GM15510 (cell line): ENCODE data around the gene GH2.
"Not testable (repeated sequence)": the region's sequence is repeated elsewhere in the genome, so short reads cannot be mapped to it uniquely, and the experiment has no call there.

ENCODE experiments used
- POLR2A ChIP-seq: IDR thresholded peaks from 3 replicates; pipeline ENCODE4 v1.6.1; 2011; ENCODE audit warnings: borderline replicate concordance; ENCODE audit not compliant: insufficient read length; ENCODE audit errors: extremely low read depth

Gene GH2

DNA sequence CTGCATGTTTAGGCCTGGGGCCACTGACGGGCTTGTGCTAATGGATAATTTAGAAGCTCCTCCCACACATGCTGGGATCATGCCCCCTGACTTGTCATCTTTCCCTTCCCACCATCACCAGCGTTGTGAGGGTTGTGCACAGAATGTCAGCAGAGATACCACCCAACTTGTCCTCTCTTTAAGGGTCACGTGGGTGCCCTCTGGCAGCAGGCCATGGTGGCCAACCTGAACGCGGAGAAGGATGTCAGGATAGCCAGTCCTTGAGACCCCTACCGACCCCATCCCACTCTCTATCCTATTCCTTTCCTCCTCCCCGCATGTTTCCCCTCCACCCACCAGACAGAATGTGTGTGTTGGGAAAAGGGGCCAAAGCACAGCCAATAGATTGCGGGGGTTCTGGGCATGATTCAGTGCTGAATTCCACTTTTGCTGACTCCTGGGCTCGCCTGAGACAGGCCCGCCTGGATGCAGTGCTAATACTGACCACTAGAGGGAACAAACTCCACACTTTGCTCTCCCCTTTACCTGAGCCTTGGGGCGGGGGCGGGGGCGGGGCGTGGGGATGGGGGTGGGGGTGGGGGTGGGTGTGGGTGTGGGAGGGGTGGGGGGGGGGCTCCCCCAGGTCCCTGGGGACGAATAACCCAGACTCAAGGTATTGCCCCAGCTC, at the start of gene GH2:
GH2 (minus strand) TSS at position 10 of the 667 bp plus-strand sequence. CDS start 143 bp downstream, outside the sequence.
- no peak for TF ChIP-seq POLR2A

GRCh38 chr17:63930951-63931575, 49.3 kb upstream of the GH2 start:
- peak; percentile 25 for TF ChIP-seq POLR2A

DNA sequence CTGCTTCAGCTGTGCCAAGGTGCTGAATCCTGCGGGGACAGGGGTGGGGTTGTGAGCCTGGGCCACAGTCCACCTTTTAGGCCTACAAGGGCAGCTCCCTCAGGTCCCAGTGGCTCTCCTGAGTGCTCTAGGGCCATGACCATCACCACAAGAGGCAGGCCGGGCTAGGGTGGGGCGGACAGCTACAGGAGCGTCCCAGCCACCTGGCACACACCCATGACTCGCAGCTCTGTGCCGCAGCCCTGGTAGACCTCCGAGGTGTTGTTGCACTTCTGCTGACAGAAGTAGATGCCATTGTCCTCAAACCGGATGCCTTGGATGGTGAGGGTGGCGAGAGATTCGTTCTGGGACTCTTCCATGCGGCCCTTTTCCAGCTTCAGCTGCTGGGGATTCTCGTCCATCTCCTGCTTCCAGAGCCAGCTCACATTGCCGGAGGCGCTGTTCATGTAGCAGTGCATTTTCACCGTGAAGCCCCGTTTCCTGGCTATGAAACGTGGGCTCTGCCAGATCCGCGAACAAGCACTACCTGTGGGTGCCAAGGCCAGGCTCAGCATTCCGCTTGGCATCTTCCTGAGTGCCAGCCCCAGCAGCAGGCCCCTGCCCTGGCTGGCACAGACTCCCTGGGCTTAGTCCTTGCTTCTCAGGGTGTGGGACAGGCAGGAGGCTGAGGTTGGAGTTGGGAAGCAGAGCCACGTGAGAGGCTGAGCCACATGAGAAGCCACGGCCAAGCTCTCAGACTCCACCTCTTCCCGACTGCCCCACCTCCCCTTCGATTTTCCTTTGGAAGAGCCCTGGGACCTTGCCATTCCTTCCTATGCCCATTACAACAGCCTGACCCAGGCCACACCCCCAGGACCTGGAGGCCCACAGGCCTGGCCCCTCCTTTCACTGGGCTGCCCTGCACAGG, 48.4 kb upstream of the GH2 start:
- no peak for TF ChIP-seq POLR2A

- TF ChIP-seq POLR2A = no peak
Measured at GRCh38 chr17:63928966-63929695, 47.4 kb upstream of the GH2 start.

DNA sequence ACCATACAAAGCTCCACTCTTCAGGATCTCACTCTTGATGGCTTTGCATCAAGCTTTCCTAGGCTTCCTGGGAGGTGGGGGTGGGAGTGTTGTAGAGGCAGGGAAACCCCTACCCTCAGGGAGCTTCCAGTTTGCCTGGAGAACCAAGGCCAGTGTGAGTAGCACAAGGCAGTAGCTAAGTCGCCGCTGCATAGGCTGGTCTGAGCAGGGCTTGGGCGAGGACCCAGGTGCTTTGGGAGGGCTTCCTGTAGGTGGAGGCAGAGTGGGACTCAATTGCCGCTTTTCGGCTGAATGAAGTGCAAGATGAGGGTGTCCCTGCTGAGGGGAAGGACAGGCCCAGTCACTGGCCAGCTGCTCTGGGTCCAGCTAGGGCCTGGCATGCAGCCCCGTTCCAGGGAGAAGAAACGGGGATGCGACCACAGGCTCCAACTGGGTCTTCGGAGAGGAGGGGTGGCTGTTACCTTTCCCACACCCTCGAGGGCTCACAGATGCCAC, 46.5 kb upstream of the GH2 start:
- no peak for TF ChIP-seq POLR2A

DNA sequence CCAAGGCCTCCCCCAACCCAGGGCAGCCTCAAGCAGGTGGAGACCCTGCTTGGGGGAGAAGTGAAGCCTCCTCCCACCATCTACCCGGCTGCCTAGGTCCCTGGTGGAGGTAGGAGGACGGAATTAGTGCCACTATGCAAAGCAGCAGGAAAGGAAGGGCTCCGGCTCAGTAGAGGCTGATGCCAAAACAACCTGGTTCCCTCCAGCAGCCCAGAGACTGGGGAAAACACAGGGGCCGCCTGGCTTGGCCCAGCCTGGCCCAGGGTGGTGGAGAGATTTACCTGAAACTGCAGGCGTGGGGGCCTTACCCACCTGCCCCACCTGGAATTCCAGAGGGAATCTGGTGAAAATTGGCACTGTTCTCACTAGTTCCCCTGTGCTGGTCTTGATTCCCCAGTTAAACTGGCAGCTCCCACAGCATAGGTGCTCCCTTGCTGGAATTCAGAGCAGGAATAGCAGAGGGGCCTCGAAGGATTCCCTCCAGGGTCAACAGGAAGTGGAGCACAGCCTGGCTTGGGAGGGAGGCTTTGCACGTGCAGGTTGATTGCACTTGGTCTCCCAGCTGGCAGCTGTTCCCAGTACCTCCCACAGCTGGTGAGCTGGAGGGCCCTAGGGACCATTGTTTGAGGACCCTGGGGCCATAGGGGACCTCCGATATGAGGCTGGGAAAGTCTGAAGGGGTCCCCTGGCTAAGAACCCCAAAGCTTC, 45.9 kb upstream of the GH2 start:
- TF ChIP-seq POLR2A = peak; percentile 14

DNA sequence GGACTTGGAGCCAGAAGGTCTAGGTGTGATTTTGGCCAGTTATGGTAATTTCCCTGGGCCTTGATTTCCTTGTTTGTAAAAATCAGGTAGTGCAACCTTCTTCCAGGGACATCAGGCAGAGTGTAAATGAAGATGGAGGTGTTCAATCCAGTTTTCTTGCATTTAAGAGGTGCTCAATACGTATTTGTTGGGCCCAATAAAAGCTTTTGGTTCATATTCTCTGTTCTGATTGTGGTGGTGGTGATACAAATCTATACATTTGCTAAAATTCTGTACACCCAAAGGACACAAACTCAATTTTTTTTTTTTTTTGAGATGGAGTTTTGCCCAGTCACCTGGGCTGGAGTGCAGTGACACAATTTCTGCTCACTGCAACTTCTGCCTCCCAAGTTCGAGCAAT, 44.4 kb upstream of the GH2 start:
- TF ChIP-seq POLR2A = no peak

- no peak for TF ChIP-seq POLR2A
Measured at GRCh38 chr17:63925615-63926014, 43.9 kb upstream of the GH2 start.

GRCh38 chr17:63919311-63919723, 37.6 kb upstream of the GH2 start:
- TF ChIP-seq POLR2A = no peak

- not testable (repeated sequence) for TF ChIP-seq POLR2A
Measured at GRCh38 chr17:63918789-63919305, 37.1 kb upstream of the GH2 start, which contains the start of gene GH1. Gene GH1 (minus strand): TSS chr17:63918839. CDS start chr17:63918776, 63 bp downstream.

DNA sequence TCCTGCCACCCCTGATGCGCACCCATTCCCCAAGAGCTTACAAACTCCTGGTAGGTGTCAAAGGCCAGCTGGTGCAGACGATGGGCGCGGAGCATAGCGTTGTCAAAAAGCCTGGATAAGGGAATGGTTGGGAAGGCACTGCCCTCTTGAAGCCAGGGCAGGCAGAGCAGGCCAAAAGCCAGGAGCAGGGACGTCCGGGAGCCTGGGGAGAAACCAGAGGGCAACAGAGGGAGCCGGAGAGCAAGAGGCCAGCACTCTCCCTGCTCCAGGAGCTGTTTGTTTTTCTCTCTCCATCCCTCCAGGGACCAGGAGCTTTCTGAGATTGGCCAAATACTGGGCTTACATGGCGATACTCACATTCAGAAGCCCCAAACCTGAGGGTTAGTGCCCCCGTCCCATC, 36.6 kb upstream of the GH2 start:
- no peak for TF ChIP-seq POLR2A

- TF ChIP-seq POLR2A = no peak
Measured at GRCh38 chr17:63917646-63918045, 35.9 kb upstream of the GH2 start.

DNA sequence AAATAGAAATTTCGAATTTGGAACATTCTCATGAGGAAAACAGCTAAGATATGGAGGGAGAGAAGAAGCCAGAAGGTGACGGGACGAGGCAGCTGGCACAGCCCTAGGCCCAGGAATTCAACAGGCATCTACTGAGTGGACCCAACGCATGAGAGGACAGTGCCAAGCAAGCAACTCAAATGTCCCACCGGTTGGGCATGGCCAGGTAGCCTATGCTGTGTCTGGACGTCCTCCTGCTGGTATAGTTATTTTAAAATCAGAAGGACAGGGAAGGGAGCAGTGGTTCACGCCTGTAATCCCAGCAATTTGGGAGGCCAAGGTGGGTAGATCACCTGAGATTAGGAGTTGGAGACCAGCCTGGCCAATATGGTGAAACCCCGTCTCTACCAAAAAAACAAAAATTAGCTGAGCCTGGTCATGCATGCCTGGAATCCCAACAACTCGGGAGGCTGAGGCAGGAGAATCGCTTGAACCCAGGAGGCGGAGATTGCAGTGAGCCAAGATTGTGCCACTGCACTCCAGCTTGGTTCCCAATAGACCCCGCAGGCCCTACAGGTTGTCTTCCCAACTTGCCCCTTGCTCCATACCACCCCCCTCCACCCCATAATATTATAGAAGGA, 34.9 kb upstream of the GH2 start:
- TF ChIP-seq POLR2A = no peak
